Activated naive CD4-positive, alpha-beta T cell treated with anti-CD3 and anti-CD28 coated beads, Interleukin-2, amount 50 U/mL, for 24 hours (primary cell): ENCODE results near the gene PIEZO2.

Source experiments
- H3K27ac Mint-ChIP-seq: one replicate; pipeline ENCODE4 v1.8.0; 2021; ENCODE audit warnings: mild to moderate bottlenecking, mixed read lengths
- H3K27me3 Mint-ChIP-seq: one replicate; pipeline ENCODE4 v1.8.0; 2021; ENCODE audit warnings: mixed read lengths
- H3K36me3 Mint-ChIP-seq: one replicate; pipeline ENCODE4 v1.8.0; 2021; ENCODE audit warnings: mixed read lengths
- H3K4me1 Mint-ChIP-seq: one replicate; pipeline ENCODE4 v1.8.0; 2021; ENCODE audit warnings: mixed read lengths
- H3K4me3 Mint-ChIP-seq: one replicate; pipeline ENCODE4 v1.8.0; 2021; ENCODE audit warnings: mild to moderate bottlenecking, mixed read lengths
- H3K9me3 Mint-ChIP-seq: one replicate; pipeline ENCODE4 v1.8.0; 2021; ENCODE audit warnings: mixed read lengths

The PIEZO2 gene

GRCh38 chr18:10912790-10913545, 236.4 kb downstream of the PIEZO2 start:
- Mint-ChIP-seq H3K9me3 (no peaks in the 10 kb centered on the region), H3K4me3 (no peak overlapping the region), H3K4me1 (no peaks in the 10 kb centered on the region), H3K27me3 (no peaks in the 10 kb centered on the region), H3K36me3 (no peaks in the 10 kb centered on the region), H3K27ac (no peak overlapping the region)

DNA sequence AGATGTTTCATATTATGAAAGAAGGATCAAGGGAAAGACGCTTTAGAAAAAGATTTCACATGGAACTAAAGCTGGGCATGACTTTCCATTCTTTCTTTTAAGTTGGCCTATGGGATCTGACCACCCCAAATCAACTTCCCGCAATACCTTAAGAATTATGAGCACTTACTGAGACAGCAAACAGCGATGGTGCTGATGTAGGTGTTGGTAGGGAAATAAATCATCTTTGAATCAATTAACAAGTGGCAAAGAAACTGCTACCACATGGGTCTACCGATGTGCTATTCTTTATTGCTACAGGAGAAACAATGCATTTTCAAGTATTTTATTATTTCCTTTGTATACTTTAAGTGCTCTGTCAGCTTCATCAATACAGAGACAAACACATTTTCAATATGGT, 239.6 kb downstream of the PIEZO2 start:
- H3K4me1 Mint-ChIP-seq: no peaks in the 10 kb centered on the region
- no peak overlapping the region for H3K27ac Mint-ChIP-seq

DNA sequence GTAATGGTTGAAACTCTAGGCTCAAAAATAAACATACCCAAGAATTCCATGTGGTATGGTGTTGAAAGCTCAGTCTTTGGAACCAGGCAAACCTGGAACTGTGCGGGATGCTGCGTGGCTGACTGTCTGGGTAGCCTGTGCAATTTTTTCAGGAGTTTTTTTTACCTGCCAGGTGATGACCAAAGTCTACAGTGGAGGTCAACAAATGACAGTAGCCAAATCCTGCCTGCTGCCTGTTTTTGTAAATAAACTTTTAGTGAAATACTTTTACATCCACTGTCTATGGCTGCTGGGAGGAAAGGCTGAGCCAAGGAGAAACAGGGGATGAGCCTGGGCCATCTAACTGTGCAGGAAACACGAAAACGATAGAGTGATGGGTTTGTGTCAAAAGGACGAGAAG, 240.6 kb downstream of the PIEZO2 start:
- Mint-ChIP-seq H3K27me3 (no peaks in the 10 kb centered on the region), H3K4me3 (no peak overlapping the region), H3K4me1 (no peaks in the 10 kb centered on the region)

More for the DNA sequence above, 239.6 kb downstream of the PIEZO2 start:
- H3K4me3 Mint-ChIP-seq: no peak overlapping the region
- H3K27me3 Mint-ChIP-seq: no peaks in the 10 kb centered on the region
- no peaks in the 10 kb centered on the region for H3K9me3 Mint-ChIP-seq
- no peaks in the 10 kb centered on the region for H3K36me3 Mint-ChIP-seq

DNA sequence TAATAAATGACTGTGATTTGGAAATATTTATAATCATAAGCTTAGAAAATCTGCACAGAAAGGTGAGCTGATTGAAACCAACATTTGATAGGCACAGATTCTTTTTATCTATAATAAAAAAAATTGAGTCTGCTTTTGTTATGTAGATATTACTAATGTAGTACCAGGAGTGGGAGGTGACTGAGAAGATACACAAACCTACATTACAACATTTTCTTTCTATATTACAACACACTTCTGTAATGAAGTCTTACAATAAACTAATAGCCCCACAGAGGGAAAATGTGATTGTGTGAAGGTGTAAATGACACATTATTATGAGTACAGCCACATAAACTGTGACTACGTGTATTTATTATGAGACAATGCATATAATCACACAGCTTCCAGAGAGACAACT, 241.6 kb downstream of the PIEZO2 start:
- H3K27me3 Mint-ChIP-seq: no peaks in the 10 kb centered on the region

More for the DNA sequence above, 240.6 kb downstream of the PIEZO2 start:
- Mint-ChIP-seq H3K36me3 (no peaks in the 10 kb centered on the region), H3K9me3 (no peaks in the 10 kb centered on the region), H3K27ac (no peak overlapping the region)

GRCh38 chr18:10901329-10901728, 248.0 kb downstream of the PIEZO2 start:
- no peak overlapping the region for H3K4me3 Mint-ChIP-seq
- H3K36me3 Mint-ChIP-seq: no peaks in the 10 kb centered on the region
- no peaks in the 10 kb centered on the region for H3K4me1 Mint-ChIP-seq
- no peaks in the 10 kb centered on the region for H3K27me3 Mint-ChIP-seq
- no peaks in the 10 kb centered on the region for H3K9me3 Mint-ChIP-seq
- H3K27ac Mint-ChIP-seq: no peak overlapping the region

More for the DNA sequence above, 241.6 kb downstream of the PIEZO2 start:
- Mint-ChIP-seq H3K36me3 (no peaks in the 10 kb centered on the region), H3K9me3 (no peaks in the 10 kb centered on the region), H3K4me1 (no peaks in the 10 kb centered on the region), H3K27ac (no peak overlapping the region), H3K4me3 (no peak overlapping the region)

DNA sequence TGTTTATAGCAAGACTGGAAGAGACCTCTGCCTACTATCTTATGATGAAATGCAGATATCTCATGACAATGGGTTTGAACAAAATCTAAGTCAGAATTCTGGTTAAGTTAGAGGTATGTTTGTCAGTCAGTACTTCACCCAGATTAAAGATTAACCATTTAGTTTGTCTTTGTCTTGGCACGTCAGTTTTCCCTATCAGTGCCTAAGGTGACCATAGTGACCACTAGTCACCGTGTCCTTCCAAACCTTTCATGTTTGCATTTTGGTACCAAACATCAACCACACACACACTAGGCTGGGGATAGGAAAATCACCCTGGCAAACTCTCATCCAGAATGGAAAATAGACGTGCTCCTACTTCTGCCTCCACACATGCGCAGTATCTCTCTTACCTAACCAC, 248.9 kb downstream of the PIEZO2 start:
- Mint-ChIP-seq H3K27me3 (no peaks in the 10 kb centered on the region), H3K9me3 (no peaks in the 10 kb centered on the region), H3K4me3 (no peak overlapping the region), H3K27ac (no peak overlapping the region), H3K4me1 (no peaks in the 10 kb centered on the region), H3K36me3 (no peaks in the 10 kb centered on the region)

- peaks cover 4% of the 10 kb centered on the region for H3K4me1 Mint-ChIP-seq
- H3K36me3 Mint-ChIP-seq: no peaks in the 10 kb centered on the region
- no peak overlapping the region for H3K27ac Mint-ChIP-seq
- no peaks in the 10 kb centered on the region for H3K27me3 Mint-ChIP-seq
- H3K4me3 Mint-ChIP-seq: no peak overlapping the region
- H3K9me3 Mint-ChIP-seq: no peaks in the 10 kb centered on the region
Observed at GRCh38 chr18:10899481-10899880, 249.9 kb downstream of the PIEZO2 start.

GRCh38 chr18:10898417-10898974, 250.9 kb downstream of the PIEZO2 start:
- peaks cover 6% of the 10 kb centered on the region for H3K4me1 Mint-ChIP-seq
- H3K27me3 Mint-ChIP-seq: no peaks in the 10 kb centered on the region
- no peak overlapping the region for H3K4me3 Mint-ChIP-seq
- no peaks in the 10 kb centered on the region for H3K36me3 Mint-ChIP-seq
- H3K9me3 Mint-ChIP-seq: no peaks in the 10 kb centered on the region
- no peak overlapping the region for H3K27ac Mint-ChIP-seq

GRCh38 chr18:10896851-10897250, 252.5 kb downstream of the PIEZO2 start:
- Mint-ChIP-seq H3K27me3 (peaks cover 2% of the 10 kb centered on the region), H3K4me3 (no peak overlapping the region), H3K4me1 (peaks cover 6% of the 10 kb centered on the region), H3K9me3 (no peaks in the 10 kb centered on the region), H3K27ac (no peak overlapping the region), H3K36me3 (no peaks in the 10 kb centered on the region)

DNA sequence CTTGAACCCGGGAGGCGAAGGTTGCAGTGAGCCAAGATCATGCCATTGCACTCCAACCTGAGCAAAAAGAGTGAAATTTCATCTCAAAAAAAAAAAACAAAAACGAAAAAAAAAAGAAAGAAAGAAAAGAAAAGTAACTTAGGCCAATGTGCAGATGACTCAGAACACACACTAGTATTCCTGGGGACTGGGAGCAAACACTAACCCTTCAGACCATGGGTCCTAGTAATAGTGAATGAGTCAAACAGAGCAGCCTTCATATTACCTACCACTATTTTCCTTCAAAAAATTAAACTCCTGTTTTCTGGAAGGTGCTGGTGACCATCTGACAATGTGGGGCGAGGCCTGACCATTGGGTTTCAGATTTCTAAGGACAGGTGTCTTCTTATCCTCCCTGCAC, 253.4 kb downstream of the PIEZO2 start:
- Mint-ChIP-seq H3K27me3 (peaks cover 2% of the 10 kb centered on the region), H3K4me1 (peaks cover 6% of the 10 kb centered on the region), H3K9me3 (no peaks in the 10 kb centered on the region), H3K4me3 (no peak overlapping the region), H3K36me3 (no peaks in the 10 kb centered on the region), H3K27ac (no peak overlapping the region)

- no peak overlapping the region for H3K27ac Mint-ChIP-seq
- peaks cover 4% of the 10 kb centered on the region for H3K27me3 Mint-ChIP-seq
- H3K4me3 Mint-ChIP-seq: no peak overlapping the region
- H3K36me3 Mint-ChIP-seq: no peaks in the 10 kb centered on the region
- peaks cover 6% of the 10 kb centered on the region for H3K4me1 Mint-ChIP-seq
- no peaks in the 10 kb centered on the region for H3K9me3 Mint-ChIP-seq
Observed at GRCh38 chr18:10894501-10894900, 254.9 kb downstream of the PIEZO2 start.

DNA sequence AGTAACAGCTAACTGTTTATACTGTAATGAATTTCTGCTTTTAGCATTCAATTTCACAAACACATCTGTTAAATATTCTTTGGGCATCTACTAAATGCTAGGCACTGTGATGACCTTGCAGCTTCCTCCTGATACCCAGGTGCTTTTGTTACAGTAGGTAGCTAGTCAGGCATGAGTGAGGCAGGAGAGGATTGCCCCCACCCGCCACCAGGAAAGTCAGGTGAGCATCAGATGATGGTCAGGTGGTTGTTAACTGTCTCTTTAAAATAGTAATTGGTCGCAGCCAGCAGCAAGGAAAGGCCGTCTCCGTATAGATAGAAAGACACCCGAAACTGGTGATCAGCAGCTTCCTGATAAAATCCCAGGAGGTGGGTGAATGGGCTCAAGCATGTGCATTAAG, 255.6 kb downstream of the PIEZO2 start:
- H3K27ac Mint-ChIP-seq: no peak overlapping the region
- peaks cover 6% of the 10 kb centered on the region for H3K4me1 Mint-ChIP-seq
- no peaks in the 10 kb centered on the region for H3K9me3 Mint-ChIP-seq
- H3K4me3 Mint-ChIP-seq: no peak overlapping the region
- H3K27me3 Mint-ChIP-seq: peaks cover 4% of the 10 kb centered on the region
- no peaks in the 10 kb centered on the region for H3K36me3 Mint-ChIP-seq

- peaks cover 6% of the 10 kb centered on the region for H3K4me1 Mint-ChIP-seq
- peaks cover 4% of the 10 kb centered on the region for H3K27me3 Mint-ChIP-seq
- H3K9me3 Mint-ChIP-seq: no peaks in the 10 kb centered on the region
- no peaks in the 10 kb centered on the region for H3K36me3 Mint-ChIP-seq
- H3K27ac Mint-ChIP-seq: no peak overlapping the region
- no peak overlapping the region for H3K4me3 Mint-ChIP-seq
Observed at GRCh38 chr18:10893196-10893595, 256.2 kb downstream of the PIEZO2 start.

DNA sequence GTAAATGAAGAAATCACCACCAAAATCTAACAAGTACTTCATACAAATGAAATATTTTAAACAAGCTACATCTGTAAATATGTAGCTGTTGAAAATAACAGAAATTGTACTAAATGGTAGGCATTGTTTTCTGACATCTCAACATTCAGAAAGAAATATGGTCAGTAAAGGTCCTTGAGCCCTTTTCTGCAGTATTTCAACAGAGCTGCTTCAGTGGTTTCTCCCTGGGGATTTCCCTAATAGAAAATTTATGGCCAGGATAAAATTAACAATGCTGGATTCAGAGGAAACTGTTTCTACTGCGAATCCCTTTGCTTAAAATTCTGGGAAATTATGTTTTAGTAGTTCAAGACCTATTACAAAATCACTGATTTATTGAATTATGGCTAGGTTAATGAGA, 256.6 kb downstream of the PIEZO2 start:
- Mint-ChIP-seq H3K9me3 (no peaks in the 10 kb centered on the region), H3K27me3 (peaks cover 4% of the 10 kb centered on the region), H3K27ac (no peak overlapping the region), H3K36me3 (no peaks in the 10 kb centered on the region), H3K4me3 (no peak overlapping the region), H3K4me1 (peaks cover 6% of the 10 kb centered on the region)

GRCh38 chr18:10890022-10890421, 259.3 kb downstream of the PIEZO2 start:
- H3K4me3 Mint-ChIP-seq: no peak overlapping the region
- H3K27ac Mint-ChIP-seq: no peak overlapping the region
- H3K27me3 Mint-ChIP-seq: peaks cover 4% of the 10 kb centered on the region
- H3K4me1 Mint-ChIP-seq: peaks cover 6% of the 10 kb centered on the region
- peaks cover 5% of the 10 kb centered on the region for H3K9me3 Mint-ChIP-seq
- H3K36me3 Mint-ChIP-seq: no peaks in the 10 kb centered on the region

- H3K27ac Mint-ChIP-seq: no peak overlapping the region
- no peaks in the 10 kb centered on the region for H3K27me3 Mint-ChIP-seq
- H3K36me3 Mint-ChIP-seq: no peaks in the 10 kb centered on the region
- H3K4me1 Mint-ChIP-seq: no peaks in the 10 kb centered on the region
- H3K9me3 Mint-ChIP-seq: peaks cover 6% of the 10 kb centered on the region
- no peak overlapping the region for H3K4me3 Mint-ChIP-seq
Observed at GRCh38 chr18:10878703-10879102, 270.7 kb downstream of the PIEZO2 start.

- no peak overlapping the region for H3K4me3 Mint-ChIP-seq
- H3K27ac Mint-ChIP-seq: no peak overlapping the region
- H3K9me3 Mint-ChIP-seq: peaks cover 6% of the 10 kb centered on the region
- H3K4me1 Mint-ChIP-seq: no peaks in the 10 kb centered on the region
- no peaks in the 10 kb centered on the region for H3K36me3 Mint-ChIP-seq
- H3K27me3 Mint-ChIP-seq: no peaks in the 10 kb centered on the region
Observed at GRCh38 chr18:10877987-10878386, 271.4 kb downstream of the PIEZO2 start.
